SK-N-SH treated with all-trans-retinoic acid at 6 μM for 48 hours (cell line): ENCODE results near the gene USP46.

Source experiments
- ATAC-seq: fragments of 200-7000 bp; cut with Tn5 transposase; 3 replicates; pipeline ENCODE4 v1.9.1; 2020; ENCODE audit warnings: mild to moderate bottlenecking, moderate library complexity
- ARNTL ChIP-seq: fragments of 450-650 bp; formaldehyde crosslinking; IDR thresholded peaks from 2 replicates; pipeline ENCODE4 v1.5.0; 2020; ENCODE audit warnings: low read depth, mild to moderate bottlenecking, moderate library complexity, borderline replicate concordance
- BACH2 ChIP-seq: fragments of 250-450 bp; sonication (Bioruptor Pico); IDR thresholded peaks from 2 replicates; pipeline ENCODE4 v1.9.0; 2021; ENCODE audit warnings: mild to moderate bottlenecking, borderline replicate concordance
- CSDC2 ChIP-seq: fragments of 250-450 bp; sonication (Bioruptor Pico); IDR thresholded peaks from 2 replicates; pipeline ENCODE4 v1.5.0; 2020; ENCODE audit warnings: mild to moderate bottlenecking, moderate library complexity
- ESRRG ChIP-seq: fragments of 250-450 bp; sonication (Bioruptor Pico); IDR thresholded peaks from 2 replicates; pipeline ENCODE4 v1.6.1; 2021; ENCODE audit warnings: mild to moderate bottlenecking
- ISL1 ChIP-seq: fragments of 250-450 bp; sonication (Bioruptor Pico); IDR thresholded peaks from 2 replicates; pipeline ENCODE4 v2.1.2; 2022; ENCODE audit warnings: mild to moderate bottlenecking, moderate library complexity
- OSR1 ChIP-seq: fragments of 250-450 bp; sonication (Bioruptor Pico); IDR thresholded peaks from 2 replicates; pipeline ENCODE4 v1.8.0; 2022; ENCODE audit warnings: moderate library complexity, mild to moderate bottlenecking, inconsistent platforms
- PPARA ChIP-seq: fragments of 250-450 bp; sonication (Bioruptor Pico); IDR thresholded peaks from 2 replicates; pipeline ENCODE4 v1.5.0; 2020; ENCODE audit warnings: mild to moderate bottlenecking, borderline replicate concordance
- RARB ChIP-seq: fragments of 250-450 bp; sonication (Bioruptor Pico); IDR thresholded peaks from 2 replicates; pipeline ENCODE4 v1.8.0; 2021; ENCODE audit warnings: mild to moderate bottlenecking, moderate library complexity
- SNAI2 ChIP-seq: fragments of 250-450 bp; sonication (Bioruptor Pico); IDR thresholded peaks from 2 replicates; pipeline ENCODE4 v1.5.0; 2020; ENCODE audit warnings: mild to moderate bottlenecking, moderate library complexity
- TCF4 ChIP-seq: fragments of 250-450 bp; sonication (Bioruptor Pico); IDR thresholded peaks from 2 replicates; pipeline ENCODE4 v1.8.0; 2021; ENCODE audit warnings: mild to moderate bottlenecking, moderate library complexity, borderline replicate concordance
- TOX ChIP-seq: fragments of 250-450 bp; sonication (Bioruptor Pico); IDR thresholded peaks from 2 replicates; pipeline ENCODE4 v1.8.0; 2021; ENCODE audit warnings: mild to moderate bottlenecking, moderate library complexity, borderline replicate concordance
- ZC3H10 ChIP-seq: fragments of 250-450 bp; sonication (Bioruptor Pico); IDR thresholded peaks from 2 replicates; pipeline ENCODE4 v1.5.1; 2021; ENCODE audit warnings: mild to moderate bottlenecking, moderate library complexity
- ZFP3 ChIP-seq: fragments of 250-450 bp; sonication (Bioruptor Pico); IDR thresholded peaks from 2 replicates; pipeline ENCODE4 v1.5.0; 2020; ENCODE audit warnings: mild to moderate bottlenecking, moderate library complexity
- ZFP30 ChIP-seq: fragments of 450-650 bp; formaldehyde crosslinking; IDR thresholded peaks from 2 replicates; pipeline ENCODE4 v1.5.0; 2022; ENCODE audit warnings: mild to moderate bottlenecking, moderate library complexity
- ZNF70 ChIP-seq: fragments of 450-650 bp; formaldehyde crosslinking; IDR thresholded peaks from 2 replicates; pipeline ENCODE4 v1.5.0; 2020; ENCODE audit warnings: mild to moderate bottlenecking, moderate library complexity
- TF ChIP-seq, protein P1 (sequence below): fragments of 250-450 bp; sonication (Bioruptor Pico); IDR thresholded peaks from 2 replicates; pipeline ENCODE4 v1.5.0; 2020; ENCODE audit warnings: mild to moderate bottlenecking, moderate library complexity
- TF ChIP-seq, protein P2 (sequence below): fragments of 250-450 bp; sonication (Bioruptor Pico); IDR thresholded peaks from 2 replicates; pipeline ENCODE4 v1.5.1; 2021; ENCODE audit warnings: mild to moderate bottlenecking, moderate library complexity
- TF ChIP-seq, protein P3 (sequence below): fragments of 250-450 bp; sonication (Bioruptor Pico); IDR thresholded peaks from 2 replicates; pipeline ENCODE4 v1.8.0; 2020; ENCODE audit warnings: mild to moderate bottlenecking, moderate library complexity, borderline replicate concordance
- TF ChIP-seq, protein P4 (sequence below): fragments of 250-450 bp; sonication (Bioruptor Pico); IDR thresholded peaks from 2 replicates; pipeline ENCODE4 v1.8.0; 2021; ENCODE audit warnings: low read depth, mild to moderate bottlenecking, moderate library complexity, borderline replicate concordance
- TF ChIP-seq, protein P5 (sequence below): fragments of 250-450 bp; sonication (Bioruptor Pico); IDR thresholded peaks from 2 replicates; pipeline ENCODE4 v1.5.1; 2020; ENCODE audit warnings: low read depth, mild to moderate bottlenecking, moderate library complexity

The USP46 gene

GRCh38 chr4:52617336-52618020 is 41.6 kb downstream of the USP46 start:
- TF ChIP-seq, protein P1, sequence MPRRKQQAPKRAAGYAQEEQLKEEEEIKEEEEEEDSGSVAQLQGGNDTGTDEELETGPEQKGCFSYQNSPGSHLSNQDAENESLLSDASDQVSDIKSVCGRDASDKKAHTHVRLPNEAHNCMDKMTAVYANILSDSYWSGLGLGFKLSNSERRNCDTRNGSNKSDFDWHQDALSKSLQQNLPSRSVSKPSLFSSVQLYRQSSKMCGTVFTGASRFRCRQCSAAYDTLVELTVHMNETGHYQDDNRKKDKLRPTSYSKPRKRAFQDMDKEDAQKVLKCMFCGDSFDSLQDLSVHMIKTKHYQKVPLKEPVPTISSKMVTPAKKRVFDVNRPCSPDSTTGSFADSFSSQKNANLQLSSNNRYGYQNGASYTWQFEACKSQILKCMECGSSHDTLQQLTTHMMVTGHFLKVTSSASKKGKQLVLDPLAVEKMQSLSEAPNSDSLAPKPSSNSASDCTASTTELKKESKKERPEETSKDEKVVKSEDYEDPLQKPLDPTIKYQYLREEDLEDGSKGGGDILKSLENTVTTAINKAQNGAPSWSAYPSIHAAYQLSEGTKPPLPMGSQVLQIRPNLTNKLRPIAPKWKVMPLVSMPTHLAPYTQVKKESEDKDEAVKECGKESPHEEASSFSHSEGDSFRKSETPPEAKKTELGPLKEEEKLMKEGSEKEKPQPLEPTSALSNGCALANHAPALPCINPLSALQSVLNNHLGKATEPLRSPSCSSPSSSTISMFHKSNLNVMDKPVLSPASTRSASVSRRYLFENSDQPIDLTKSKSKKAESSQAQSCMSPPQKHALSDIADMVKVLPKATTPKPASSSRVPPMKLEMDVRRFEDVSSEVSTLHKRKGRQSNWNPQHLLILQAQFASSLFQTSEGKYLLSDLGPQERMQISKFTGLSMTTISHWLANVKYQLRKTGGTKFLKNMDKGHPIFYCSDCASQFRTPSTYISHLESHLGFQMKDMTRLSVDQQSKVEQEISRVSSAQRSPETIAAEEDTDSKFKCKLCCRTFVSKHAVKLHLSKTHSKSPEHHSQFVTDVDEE (CRISPR knock-in tag), result no peak
- TF ChIP-seq RARB (CRISPR knock-in tag) (no peak), ESRRG (CRISPR knock-in tag) (no peak), ZFP3 (no peak)
- ATAC-seq, result no peak

DNA sequence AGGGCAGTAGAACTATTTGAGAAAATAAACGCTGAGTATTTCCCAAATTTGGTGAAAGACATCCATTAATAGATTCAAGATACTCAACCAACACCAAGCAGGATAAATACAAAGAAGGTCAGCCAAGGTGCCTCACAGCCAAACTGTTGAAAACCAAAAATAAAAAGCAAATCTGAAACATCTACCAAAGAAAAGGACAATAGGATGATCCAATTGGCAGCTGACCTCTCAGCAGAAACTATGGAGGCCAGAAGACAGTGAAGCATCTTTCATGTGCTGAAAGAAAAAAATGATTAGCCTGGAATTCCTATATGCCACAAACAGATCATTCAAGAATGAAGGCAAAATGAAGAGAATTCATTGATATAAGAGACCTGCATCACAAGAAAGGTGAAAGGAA is 44.9 kb downstream of the USP46 start:
- TF ChIP-seq PPARA (no peak), TOX (CRISPR knock-in tag) (no peak), TCF4 (CRISPR knock-in tag) (no peak), RARB (CRISPR knock-in tag) (no peak), ZNF70 (CRISPR knock-in tag) (no peak), OSR1 (no peak), ISL1 (no peak), BACH2 (CRISPR knock-in tag) (no peak)
- TF ChIP-seq, protein P2, sequence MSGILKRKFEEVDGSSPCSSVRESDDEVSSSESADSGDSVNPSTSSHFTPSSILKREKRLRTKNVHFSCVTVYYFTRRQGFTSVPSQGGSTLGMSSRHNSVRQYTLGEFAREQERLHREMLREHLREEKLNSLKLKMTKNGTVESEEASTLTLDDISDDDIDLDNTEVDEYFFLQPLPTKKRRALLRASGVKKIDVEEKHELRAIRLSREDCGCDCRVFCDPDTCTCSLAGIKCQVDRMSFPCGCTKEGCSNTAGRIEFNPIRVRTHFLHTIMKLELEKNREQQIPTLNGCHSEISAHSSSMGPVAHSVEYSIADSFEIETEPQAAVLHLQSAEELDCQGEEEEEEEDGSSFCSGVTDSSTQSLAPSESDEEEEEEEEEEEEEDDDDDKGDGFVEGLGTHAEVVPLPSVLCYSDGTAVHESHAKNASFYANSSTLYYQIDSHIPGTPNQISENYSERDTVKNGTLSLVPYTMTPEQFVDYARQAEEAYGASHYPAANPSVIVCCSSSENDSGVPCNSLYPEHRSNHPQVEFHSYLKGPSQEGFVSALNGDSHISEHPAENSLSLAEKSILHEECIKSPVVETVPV (CRISPR knock-in tag), result no peak
- TF ChIP-seq, protein P3, sequence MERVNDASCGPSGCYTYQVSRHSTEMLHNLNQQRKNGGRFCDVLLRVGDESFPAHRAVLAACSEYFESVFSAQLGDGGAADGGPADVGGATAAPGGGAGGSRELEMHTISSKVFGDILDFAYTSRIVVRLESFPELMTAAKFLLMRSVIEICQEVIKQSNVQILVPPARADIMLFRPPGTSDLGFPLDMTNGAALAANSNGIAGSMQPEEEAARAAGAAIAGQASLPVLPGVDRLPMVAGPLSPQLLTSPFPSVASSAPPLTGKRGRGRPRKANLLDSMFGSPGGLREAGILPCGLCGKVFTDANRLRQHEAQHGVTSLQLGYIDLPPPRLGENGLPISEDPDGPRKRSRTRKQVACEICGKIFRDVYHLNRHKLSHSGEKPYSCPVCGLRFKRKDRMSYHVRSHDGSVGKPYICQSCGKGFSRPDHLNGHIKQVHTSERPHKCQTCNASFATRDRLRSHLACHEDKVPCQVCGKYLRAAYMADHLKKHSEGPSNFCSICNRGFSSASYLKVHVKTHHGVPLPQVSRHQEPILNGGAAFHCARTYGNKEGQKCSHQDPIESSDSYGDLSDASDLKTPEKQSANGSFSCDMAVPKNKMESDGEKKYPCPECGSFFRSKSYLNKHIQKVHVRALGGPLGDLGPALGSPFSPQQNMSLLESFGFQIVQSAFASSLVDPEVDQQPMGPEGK (CRISPR knock-in tag), result no peak
- ATAC-seq, result no peak

GRCh38 chr4:52612341-52612740 is 46.8 kb downstream of the USP46 start:
- TF ChIP-seq TCF4 (CRISPR knock-in tag) (no peak), CSDC2 (CRISPR knock-in tag) (no peak), ZFP30 (CRISPR knock-in tag) (no peak), ZFP3 (no peak), ZNF70 (CRISPR knock-in tag) (no peak)
- TF ChIP-seq, all 23 proteins: peak for 0
- no peak for ATAC-seq

DNA sequence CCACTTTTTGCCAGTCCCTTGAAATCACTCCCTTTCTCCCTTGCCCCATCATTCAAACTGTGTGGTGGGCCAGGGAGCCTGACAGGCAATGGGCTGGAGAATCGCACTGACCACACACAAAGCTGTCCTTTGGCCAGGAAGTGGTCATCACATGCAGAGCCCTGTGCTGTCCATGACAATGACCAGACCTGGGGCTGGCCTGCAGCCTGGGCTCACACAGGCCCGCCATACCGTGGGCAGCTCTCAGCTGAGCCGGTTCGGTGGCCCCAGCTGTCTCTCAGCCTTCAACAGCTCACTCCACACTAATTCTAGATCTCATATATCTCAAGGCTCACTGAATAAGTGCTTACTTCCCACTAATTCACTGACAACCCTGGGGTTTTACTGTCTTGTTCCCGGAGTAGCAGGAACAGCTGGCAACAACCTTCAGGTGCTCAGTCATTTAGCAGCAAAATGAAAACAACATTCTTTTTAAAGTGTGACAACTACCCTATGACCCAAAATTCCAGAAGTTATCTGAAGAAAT is 48.0 kb downstream of the USP46 start:
- no peak for ATAC-seq

More for the DNA sequence above, 48.0 kb downstream of the USP46 start:
- TF ChIP-seq, protein P4, sequence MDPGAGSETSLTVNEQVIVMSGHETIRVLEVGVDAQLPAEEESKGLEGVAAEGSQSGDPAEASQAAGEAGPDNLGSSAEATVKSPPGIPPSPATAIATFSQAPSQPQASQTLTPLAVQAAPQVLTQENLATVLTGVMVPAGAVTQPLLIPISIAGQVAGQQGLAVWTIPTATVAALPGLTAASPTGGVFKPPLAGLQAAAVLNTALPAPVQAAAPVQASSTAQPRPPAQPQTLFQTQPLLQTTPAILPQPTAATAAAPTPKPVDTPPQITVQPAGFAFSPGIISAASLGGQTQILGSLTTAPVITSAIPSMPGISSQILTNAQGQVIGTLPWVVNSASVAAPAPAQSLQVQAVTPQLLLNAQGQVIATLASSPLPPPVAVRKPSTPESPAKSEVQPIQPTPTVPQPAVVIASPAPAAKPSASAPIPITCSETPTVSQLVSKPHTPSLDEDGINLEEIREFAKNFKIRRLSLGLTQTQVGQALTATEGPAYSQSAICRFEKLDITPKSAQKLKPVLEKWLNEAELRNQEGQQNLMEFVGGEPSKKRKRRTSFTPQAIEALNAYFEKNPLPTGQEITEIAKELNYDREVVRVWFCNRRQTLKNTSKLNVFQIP (CRISPR knock-in tag), result no peak
- TF ChIP-seq ISL1 (no peak), SNAI2 (CRISPR knock-in tag) (no peak), ZFP30 (CRISPR knock-in tag) (no peak), ZC3H10 (CRISPR knock-in tag) (no peak), ARNTL (CRISPR knock-in tag) (no peak)
- TF ChIP-seq, protein P1 (CRISPR knock-in tag), result no peak
- TF ChIP-seq, protein P5, sequence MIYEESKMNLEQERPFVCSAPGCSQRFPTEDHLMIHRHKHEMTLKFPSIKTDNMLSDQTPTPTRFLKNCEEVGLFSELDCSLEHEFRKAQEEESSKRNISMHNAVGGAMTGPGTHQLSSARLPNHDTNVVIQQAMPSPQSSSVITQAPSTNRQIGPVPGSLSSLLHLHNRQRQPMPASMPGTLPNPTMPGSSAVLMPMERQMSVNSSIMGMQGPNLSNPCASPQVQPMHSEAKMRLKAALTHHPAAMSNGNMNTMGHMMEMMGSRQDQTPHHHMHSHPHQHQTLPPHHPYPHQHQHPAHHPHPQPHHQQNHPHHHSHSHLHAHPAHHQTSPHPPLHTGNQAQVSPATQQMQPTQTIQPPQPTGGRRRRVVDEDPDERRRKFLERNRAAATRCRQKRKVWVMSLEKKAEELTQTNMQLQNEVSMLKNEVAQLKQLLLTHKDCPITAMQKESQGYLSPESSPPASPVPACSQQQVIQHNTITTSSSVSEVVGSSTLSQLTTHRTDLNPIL, result no peak
